Neutrophil (primary cell): ENCODE measurements around the gene RAD51B.

Source experiments
- H3K27ac ChIP-seq: fragments of 200-600 bp; sonication (generic); 2 replicates; pipeline ENCODE4 v1.5.1; 2016; ENCODE audit warnings: mild to moderate bottlenecking, moderate library complexity
- H3K27me3 ChIP-seq: fragments of 200-600 bp; sonication (generic); 2 replicates; pipeline ENCODE4 v1.6.0; 2016; ENCODE audit warnings: mild to moderate bottlenecking
- H3K36me3 ChIP-seq: fragments of 200-600 bp; sonication (generic); 2 replicates; pipeline ENCODE4 v1.5.1; 2017
- H3K4me1 ChIP-seq, 2 experiments: fragments of 200-600 bp in 1 of 2; sonication (generic) in 1 of 2; 1 replicate in 1 of 2; 2 replicates in 1 of 2; pipeline versions ENCODE4 v1.5.1 to v1.6.1; 2013 to 2016; ENCODE audit warnings: low read depth in 1 of 2, low read length in 1 of 2, mild to moderate bottlenecking in 1 of 2, moderate library complexity in 1 of 2; ENCODE audit not compliant: control insufficient read depth in 1 of 2, insufficient read depth in 1 of 2
- H3K4me3 ChIP-seq, 2 experiments: fragments of 200-600 bp in 1 of 2; sonication (generic) in 1 of 2; 1 replicate in 1 of 2; 2 replicates in 1 of 2; pipeline ENCODE4 v1.5.1; 2013 to 2016; ENCODE audit warnings: low read depth in 1 of 2, low read length in 1 of 2, mild to moderate bottlenecking in 1 of 2, moderate library complexity in 1 of 2
- H3K9me3 ChIP-seq: fragments of 200-600 bp; sonication (generic); 2 replicates; pipeline ENCODE4 v1.5.1; 2016
- TF ChIP-seq, protein P1 (sequence below): fragments of 200-600 bp; sonication (generic); IDR thresholded peaks from 2 replicates; pipeline ENCODE4 v1.5.1; 2016; ENCODE audit warnings: antibody characterized with exemption

RAD51B gene

DNA sequence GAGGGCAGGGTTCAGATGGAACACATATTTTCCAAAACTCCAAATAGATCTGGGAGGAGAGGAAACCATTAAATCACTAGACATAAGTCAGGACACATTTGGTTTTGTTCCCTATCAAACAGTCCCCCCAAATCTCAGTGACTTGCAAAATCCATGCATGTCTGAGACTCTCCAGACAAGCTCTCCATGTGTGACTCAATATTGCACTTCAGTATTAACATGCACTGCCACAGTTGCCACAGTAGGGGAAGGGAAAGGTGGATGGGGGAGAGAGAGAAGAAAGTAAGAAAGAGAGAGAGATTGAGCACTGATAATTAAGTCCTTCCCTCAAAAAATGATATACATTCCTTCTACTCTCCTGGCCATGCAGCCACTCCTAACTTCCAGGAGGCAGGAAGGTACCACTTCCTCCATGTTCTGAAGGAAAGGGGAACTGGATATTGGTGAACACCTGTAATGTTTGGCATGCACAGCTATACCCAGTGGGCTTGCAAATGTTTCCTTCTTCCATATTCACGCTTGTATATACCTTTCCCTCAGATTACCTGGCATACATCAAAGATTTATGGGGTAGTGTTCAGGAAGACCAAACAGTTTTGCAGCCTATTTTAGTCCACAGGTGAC lies 663.3 kb downstream of the RAD51B start:
- TF ChIP-seq, protein P1, sequence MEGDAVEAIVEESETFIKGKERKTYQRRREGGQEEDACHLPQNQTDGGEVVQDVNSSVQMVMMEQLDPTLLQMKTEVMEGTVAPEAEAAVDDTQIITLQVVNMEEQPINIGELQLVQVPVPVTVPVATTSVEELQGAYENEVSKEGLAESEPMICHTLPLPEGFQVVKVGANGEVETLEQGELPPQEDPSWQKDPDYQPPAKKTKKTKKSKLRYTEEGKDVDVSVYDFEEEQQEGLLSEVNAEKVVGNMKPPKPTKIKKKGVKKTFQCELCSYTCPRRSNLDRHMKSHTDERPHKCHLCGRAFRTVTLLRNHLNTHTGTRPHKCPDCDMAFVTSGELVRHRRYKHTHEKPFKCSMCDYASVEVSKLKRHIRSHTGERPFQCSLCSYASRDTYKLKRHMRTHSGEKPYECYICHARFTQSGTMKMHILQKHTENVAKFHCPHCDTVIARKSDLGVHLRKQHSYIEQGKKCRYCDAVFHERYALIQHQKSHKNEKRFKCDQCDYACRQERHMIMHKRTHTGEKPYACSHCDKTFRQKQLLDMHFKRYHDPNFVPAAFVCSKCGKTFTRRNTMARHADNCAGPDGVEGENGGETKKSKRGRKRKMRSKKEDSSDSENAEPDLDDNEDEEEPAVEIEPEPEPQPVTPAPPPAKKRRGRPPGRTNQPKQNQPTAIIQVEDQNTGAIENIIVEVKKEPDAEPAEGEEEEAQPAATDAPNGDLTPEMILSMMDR: no peak
- Histone ChIP-seq H3K4me1 (no peaks in the 10 kb centered on the region), H3K27ac (no peak overlapping the region), H3K9me3 (no peaks in the 10 kb centered on the region), H3K4me3 (no peak overlapping the region), H3K36me3 (no peaks in the 10 kb centered on the region), H3K27me3 (no peaks in the 10 kb centered on the region)

DNA sequence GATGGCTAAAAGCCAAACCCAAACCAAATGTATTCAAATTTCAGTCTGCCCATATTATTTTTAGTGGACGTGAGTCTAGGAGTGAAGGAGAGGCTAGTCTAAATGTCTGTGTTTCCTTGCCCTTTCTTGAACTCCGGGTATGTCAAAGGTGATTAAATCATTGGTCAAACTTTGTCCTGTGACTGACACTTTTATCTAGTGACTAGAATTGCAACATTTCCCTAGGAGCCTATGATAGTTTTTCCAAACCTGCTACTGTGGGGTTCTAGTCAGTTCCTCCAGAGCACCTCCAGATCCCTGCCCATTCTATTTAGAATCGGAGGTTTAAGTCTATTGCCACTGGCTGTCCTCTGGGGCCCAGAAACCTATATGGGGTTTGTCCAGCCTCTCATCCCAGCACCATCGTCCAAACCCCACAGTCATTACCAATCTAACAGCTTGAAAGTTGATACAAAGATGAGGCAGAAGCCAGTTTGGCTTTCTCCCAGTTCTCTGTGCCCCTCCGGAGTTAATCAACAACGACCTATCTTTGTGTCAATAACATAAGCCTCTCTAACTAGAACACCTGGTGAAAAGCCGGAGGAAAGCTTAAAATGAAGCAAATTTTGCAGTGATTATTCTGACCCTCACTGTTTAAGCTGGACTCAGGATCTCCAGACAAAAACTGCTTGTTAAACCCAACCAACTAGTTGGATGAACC lies 666.6 kb downstream of the RAD51B start:
- H3K4me3 ChIP-seq: no peak overlapping the region
- H3K4me1 ChIP-seq: no peaks in the 10 kb centered on the region
- H3K27me3 ChIP-seq: no peaks in the 10 kb centered on the region
- TF ChIP-seq, protein P1: no peak
- no peaks in the 10 kb centered on the region for H3K9me3 ChIP-seq
- no peak overlapping the region for H3K27ac ChIP-seq
- H3K36me3 ChIP-seq: no peaks in the 10 kb centered on the region

DNA sequence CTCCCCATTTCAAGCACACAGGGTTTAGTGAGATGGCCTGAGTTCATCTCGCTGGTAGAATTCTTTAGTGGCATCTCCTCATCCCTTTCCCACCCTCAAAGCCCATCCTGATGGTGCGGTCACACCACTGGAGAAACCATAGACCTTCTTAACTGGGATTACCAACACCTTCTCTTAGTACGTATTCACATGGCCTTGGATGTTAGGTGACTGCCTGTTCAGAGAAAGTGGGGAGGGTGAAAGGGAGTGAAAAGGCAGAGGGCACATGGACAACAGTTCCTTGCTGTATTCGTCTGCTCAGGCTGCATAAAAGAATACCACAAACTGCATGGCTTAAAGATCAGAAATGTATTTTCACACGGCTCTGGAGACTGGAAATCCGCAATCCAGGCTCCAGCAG lies 667.2 kb downstream of the RAD51B start:
- Histone ChIP-seq H3K27ac (no peak overlapping the region), H3K4me1 (no peaks in the 10 kb centered on the region), H3K36me3 (no peaks in the 10 kb centered on the region), H3K9me3 (no peaks in the 10 kb centered on the region), H3K27me3 (no peaks in the 10 kb centered on the region), H3K4me3 (no peak overlapping the region)
- TF ChIP-seq, protein P1: no peak

DNA sequence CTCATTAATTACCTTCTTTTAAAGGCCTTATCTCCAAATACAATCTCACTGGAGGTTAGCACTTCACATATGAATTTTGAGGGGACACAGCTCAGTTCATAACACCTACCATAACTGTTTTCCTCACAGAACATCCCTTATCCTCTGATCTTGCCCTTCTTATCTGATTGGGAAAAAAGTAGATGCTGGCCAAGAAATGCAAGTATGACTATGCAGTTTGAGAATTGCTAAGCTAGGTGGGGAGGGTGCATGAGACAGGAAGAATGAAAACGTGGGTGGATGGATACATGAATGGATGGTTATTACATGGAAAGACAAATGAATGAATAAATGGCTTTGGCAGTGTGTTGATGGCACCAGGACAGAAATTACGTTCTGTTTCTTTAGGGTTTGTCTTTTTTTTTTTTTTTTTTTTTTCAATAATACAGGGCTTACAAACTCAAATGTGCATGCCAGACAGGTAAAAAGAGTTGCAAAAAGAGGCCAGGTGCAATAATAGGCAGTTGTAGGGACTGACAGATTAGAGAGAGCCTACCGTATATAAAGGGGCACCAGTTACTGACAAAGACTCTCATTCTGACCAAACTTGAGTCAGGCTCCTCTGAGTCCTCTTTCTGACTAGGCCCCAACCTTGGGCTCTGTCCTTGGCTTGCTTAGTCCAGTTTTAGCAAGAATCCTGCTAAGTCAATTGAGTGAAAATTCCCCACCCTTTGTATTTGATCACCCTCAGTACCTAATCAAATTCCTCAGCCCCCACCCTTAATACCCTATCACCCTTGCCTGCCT lies 668.4 kb downstream of the RAD51B start:
- no peak overlapping the region for H3K4me3 ChIP-seq
- H3K27ac ChIP-seq: no peak overlapping the region
- TF ChIP-seq, protein P1: no peak

DNA sequence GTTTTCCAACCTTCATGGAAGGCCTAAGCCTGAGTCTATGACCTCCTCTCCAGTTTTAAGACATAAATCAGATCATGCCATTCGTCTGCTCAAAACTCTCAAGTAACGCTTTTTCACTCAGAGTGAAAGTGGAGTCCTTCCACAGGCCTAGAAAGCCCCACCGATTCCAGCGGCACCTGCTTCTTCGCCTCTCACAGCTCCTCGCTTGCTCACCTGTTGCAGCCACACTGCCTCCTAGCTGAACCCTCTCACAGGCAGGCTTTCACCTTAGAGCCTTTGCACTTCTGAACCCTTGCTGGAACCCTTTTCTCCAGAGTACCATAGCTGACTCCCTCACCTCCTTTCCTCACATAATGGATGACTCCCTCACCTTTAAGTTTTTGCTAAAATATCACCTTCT lies 672.2 kb downstream of the RAD51B start:
- Histone ChIP-seq H3K9me3 (no peaks in the 10 kb centered on the region), H3K4me1 (no peaks in the 10 kb centered on the region), H3K36me3 (no peaks in the 10 kb centered on the region), H3K4me3 (no peak overlapping the region), H3K27ac (no peak overlapping the region), H3K27me3 (no peaks in the 10 kb centered on the region)
- TF ChIP-seq, protein P1: no peak

More for the DNA sequence above, 668.4 kb downstream of the RAD51B start:
- H3K36me3 ChIP-seq: no peaks in the 10 kb centered on the region
- H3K27me3 ChIP-seq: no peaks in the 10 kb centered on the region
- no peaks in the 10 kb centered on the region for H3K4me1 ChIP-seq
- H3K9me3 ChIP-seq: no peaks in the 10 kb centered on the region
